SK-N-SH (cell line): ENCODE data around the gene C12orf56. TPM values are rescaled to one million over a fixed set of nuclear protein-coding genes. Genes with fewer than 3 reads are reported as not detected.
A peak's percentile ranks its signal among the peaks of the same experiment; 100 is the strongest.

Experiments used
- CTCF ChIA-PET: fragments of 300-600, 350-600 bp; formaldehyde crosslinking; extraction: SDS; loops from one replicate; lab custom pipeline; 2021; lab: Yijun Ruan, JAX
- POLR2A ChIA-PET: fragments of 350-600 bp; sonication (Branson Sonifier 250); formaldehyde crosslinking; extraction: SDS; loops from one replicate; lab custom pipeline; 2020; ENCODE audit warnings: antibody characterized with exemption, inconsistent platforms; lab: Yijun Ruan, JAX
- DNase-seq: peaks from one replicate; pipeline ENCODE4 v3.0.0; 2012
- H2AFZ ChIP-seq: fragments of 200-600 bp; sonication (generic); 2 replicates; pipeline ENCODE4 v1.8.1; 2016; ENCODE audit warnings: antibody characterized with exemption, mild to moderate bottlenecking, low read depth
- H3F3A ChIP-seq: fragments of 200-600 bp; sonication (generic); replicated peaks from 2 replicates; pipeline ENCODE3; 2016; ENCODE audit warnings: antibody characterized with exemption, mild to moderate bottlenecking; ENCODE audit not compliant: insufficient read depth
- H3K27ac ChIP-seq, 2 experiments: fragments of 200-500 bp in 1 of 2; fragments of 200-600 bp in 1 of 2; sonication (Bioruptor generic) in 1 of 2; sonication (generic), shearing (Covaris generic) in 1 of 2; 2 replicates each; pipeline versions ENCODE4 v1.5.1 to v1.6.1; 2014 to 2016; ENCODE audit warnings: low read depth in 2 of 2, inconsistent platforms in 1 of 2, low read length in 1 of 2, mild to moderate bottlenecking in 1 of 2, mixed read lengths in 1 of 2
- H3K27me3 ChIP-seq: fragments of 200-600 bp; sonication (generic), shearing (Covaris generic); 2 replicates; pipeline ENCODE4 v1.6.1; 2016; ENCODE audit warnings: mixed run types; ENCODE audit not compliant: insufficient read depth
- H3K36me3 ChIP-seq, 2 experiments: fragments of 200-500 bp in 1 of 2; fragments of 200-600 bp in 1 of 2; sonication (Bioruptor generic) in 1 of 2; sonication (generic) in 1 of 2; replicated peaks in 1 of 2; 2 replicates each; pipeline versions ENCODE3 to v1.5.1; 2014 to 2016; ENCODE audit warnings: low read length in 1 of 2, mild to moderate bottlenecking in 1 of 2; ENCODE audit not compliant: insufficient read depth in 2 of 2, control insufficient read depth in 1 of 2
- H3K4me1 ChIP-seq, 2 experiments: fragments of 200-500 bp in 1 of 2; fragments of 200-600 bp in 1 of 2; sonication (Bioruptor generic) in 1 of 2; sonication (generic), shearing (Covaris generic) in 1 of 2; 2 replicates each; pipeline versions ENCODE4 v1.5.1 to v1.6.1; 2014 to 2016; ENCODE audit warnings: low read depth in 1 of 2, low read length in 1 of 2, mixed run types in 1 of 2; ENCODE audit not compliant: insufficient read depth in 2 of 2, control insufficient read depth in 1 of 2
- H3K4me2 ChIP-seq: fragments of 200-600 bp; sonication (generic), shearing (Covaris generic); 2 replicates; pipeline ENCODE4 v1.6.1; 2017; ENCODE audit warnings: mixed run types
- H3K4me3 ChIP-seq, 2 experiments: fragments of 200-500 bp in 1 of 2; fragments of 200-600 bp in 1 of 2; sonication (Bioruptor generic) in 1 of 2; sonication (generic), shearing (Covaris generic) in 1 of 2; 2 replicates each; pipeline versions ENCODE4 v1.5.1 to v1.8.1; 2014 to 2016; ENCODE audit warnings: low read depth in 2 of 2, inconsistent platforms in 1 of 2, low read length in 1 of 2, mild to moderate bottlenecking in 1 of 2, mixed read lengths in 1 of 2, moderate library complexity in 1 of 2
- H3K79me2 ChIP-seq: fragments of 200-600 bp; sonication (generic); 2 replicates; pipeline ENCODE4 v1.8.1; 2017; ENCODE audit warnings: mild to moderate bottlenecking; ENCODE audit not compliant: insufficient read depth
- H3K9ac ChIP-seq: fragments of 200-600 bp; sonication (generic); 2 replicates; pipeline ENCODE4 v1.6.1; 2017; ENCODE audit warnings: mixed run types
- H3K9me2 ChIP-seq: fragments of 200-600 bp; sonication (generic); 2 replicates; pipeline ENCODE4 v1.6.1; 2017; ENCODE audit warnings: mixed run types
- H3K9me3 ChIP-seq: fragments of 200-600 bp; sonication (generic); 2 replicates; pipeline ENCODE4 v1.6.1; 2017; ENCODE audit warnings: mixed run types, mild to moderate bottlenecking, moderate library complexity
- H4K20me1 ChIP-seq: fragments of 200-600 bp; sonication (generic); 2 replicates; pipeline ENCODE4 v1.6.1; 2017; ENCODE audit warnings: mild to moderate bottlenecking, mixed run types; ENCODE audit not compliant: insufficient read depth
- CTCF ChIP-seq: fragments of 200-600 bp; sonication (generic); IDR thresholded peaks from 2 replicates; pipeline ENCODE4 v1.6.1; 2017; ENCODE audit warnings: antibody characterized with exemption, mild to moderate bottlenecking, moderate library complexity
- EZH2phosphoT487 ChIP-seq: fragments of 200-600 bp; sonication (generic); IDR thresholded peaks from 2 replicates; pipeline ENCODE4 v1.6.1; 2017; ENCODE audit warnings: low read depth, mixed run types, mild to moderate bottlenecking, antibody characterized with exemption, moderate library complexity, borderline replicate concordance
- FOXM1 ChIP-seq: IDR thresholded peaks from 2 replicates; pipeline ENCODE4 v1.4.0; 2012; ENCODE audit warnings: low read depth, mild to moderate bottlenecking
- NFIC ChIP-seq: IDR thresholded peaks from 2 replicates; pipeline ENCODE4 v1.4.0; 2012; ENCODE audit warnings: borderline replicate concordance
- NRF1 ChIP-seq: IDR thresholded peaks from 2 replicates; pipeline ENCODE4 v1.6.1; 2012; ENCODE audit warnings: low read depth, mild to moderate bottlenecking, low read length
- RAD21 ChIP-seq: IDR thresholded peaks from 2 replicates; pipeline ENCODE4 v1.6.1; 2012; ENCODE audit warnings: mild to moderate bottlenecking, low read length
- RFX5 ChIP-seq: IDR thresholded peaks from 2 replicates; pipeline ENCODE4 v1.6.1; 2012; ENCODE audit warnings: mild to moderate bottlenecking, improper control_type of control experiment, low read length
- SMC3 ChIP-seq: IDR thresholded peaks from 2 replicates; pipeline ENCODE4 v1.6.1; 2012; ENCODE audit warnings: low read depth, low read length, improper control_type of control experiment
- TAF1 ChIP-seq: IDR thresholded peaks from 2 replicates; pipeline ENCODE4 v1.6.1; 2012; ENCODE audit warnings: low read depth, mild to moderate bottlenecking, low read length, moderate library complexity, borderline replicate concordance
- TCF12 ChIP-seq: IDR thresholded peaks from 2 replicates; pipeline ENCODE4 v1.4.0; 2012
- TEAD4 ChIP-seq: IDR thresholded peaks from 2 replicates; pipeline ENCODE4 v1.4.0; 2012; ENCODE audit warnings: mild to moderate bottlenecking, borderline replicate concordance; ENCODE audit not compliant: insufficient read depth
- ZBTB33 ChIP-seq: IDR thresholded peaks from 2 replicates; pipeline ENCODE4 v1.4.0; 2012; ENCODE audit warnings: low read depth, borderline replicate concordance
- WGBS: methylation state at CpG from one replicate; pipeline ENCODE4 v1.1.6; 2017; ENCODE audit warnings: low lambda C conversion rate; 5-methylcytosine and 5-hydroxymethylcytosine counted together
- polyA plus RNA-seq, 3 experiments: library from polyadenylated mRNA; depleted of rRNA; stranded (reverse); fragments of >200 nt; gene quantifications; 2 replicates each; pipeline ENCODE4 v1.2.3, GENCODE V29; 2012

C12orf56 gene
- polyA plus RNA-seq, 1 of the 3 experiments (the other 2 are of a cell fraction): not detected

GRCh38 chr12:64258576-64258975, 132.0 kb downstream of the C12orf56 start (continued):
- TF ChIP-seq TEAD4 (no peak), TAF1 (no peak), FOXM1 (no peak), NRF1 (no peak), EZH2phosphoT487 (no peak)
- TF ChIP-seq, all 33 proteins: peak for 0

- no peak overlapping the region for H3K27ac ChIP-seq
- no peaks in the 10 kb centered on the region for H4K20me1 ChIP-seq
- H3K4me1 ChIP-seq: no peaks in the 10 kb centered on the region
- H3F3A ChIP-seq: no peaks in the 10 kb centered on the region
- CTCF ChIA-PET: interaction anchor here (0.6 to 6.6 kb wide), 40 partner anchors 9 to 454 kb away, joined by 3 to 109 read pairs (median 4); partner anchors contain the start of genes KICS2 and SRGAP1
- WGBS: 68% methylated on average over 4 of the region's 4 CpGs
- no peak overlapping the region for H3K4me2 ChIP-seq
- no peak for TF ChIP-seq TAF1
- TF ChIP-seq RAD21: peak; percentile 94
- TF ChIP-seq SMC3: peak; percentile 88
- TF ChIP-seq FOXM1: no peak
- no peak for TF ChIP-seq TEAD4
- TF ChIP-seq CTCF: peak; percentile 80
- no peak for TF ChIP-seq RFX5
- peak; percentile 48 for DNase-seq
- H3K27me3 ChIP-seq: no peaks in the 10 kb centered on the region
- no peaks in the 10 kb centered on the region for H3K9me3 ChIP-seq
- POLR2A ChIA-PET: interaction anchor here (1.0 kb wide), 1 partner anchor 412 kb away, joined by 3 read pairs; the partner anchor contains the start of gene SRGAP1
- 0 out of 2 replicates have a peak overlapping the region, but pooled peaks have one; percentile 24 for H2AFZ ChIP-seq
- H3K79me2 ChIP-seq: no peaks in the 10 kb centered on the region
- H3K9me2 ChIP-seq: no peaks in the 10 kb centered on the region
- H3K9ac ChIP-seq: no peak overlapping the region
- no peaks in the 10 kb centered on the region for H3K36me3 ChIP-seq
- H3K4me3 ChIP-seq: no peak overlapping the region; a peak in 1 of 4 replicates
Observed at GRCh38 chr12:64256166-64256800, 134.3 kb downstream of the C12orf56 start.

GRCh38 chr12:64255249-64255648, 135.3 kb downstream of the C12orf56 start:
- no peak overlapping the region for H3K4me2 ChIP-seq
- no peaks in the 10 kb centered on the region for H4K20me1 ChIP-seq
- WGBS: 74% methylated on average over 4 of the region's 4 CpGs
- H3K27ac ChIP-seq: no peak overlapping the region
- no peaks in the 10 kb centered on the region for H3K27me3 ChIP-seq
- CTCF ChIA-PET: interaction anchor here (0.6 to 6.6 kb wide), 14 partner anchors 10 to 453 kb away, joined by 3 to 109 read pairs (median 7); partner anchors contain the start of genes KICS2 and SRGAP1
- no peaks in the 10 kb centered on the region for H3K36me3 ChIP-seq
- H3K9me2 ChIP-seq: no peaks in the 10 kb centered on the region
- no peak overlapping the region for H3K4me3 ChIP-seq
- H3K9me3 ChIP-seq: no peaks in the 10 kb centered on the region
- H2AFZ ChIP-seq: no peak overlapping the region
- TF ChIP-seq NFIC: no peak
- TF ChIP-seq TCF12: no peak
- no peak for TF ChIP-seq ZBTB33
- H3K79me2 ChIP-seq: no peaks in the 10 kb centered on the region
- no peak overlapping the region for H3K9ac ChIP-seq
- no peak for DNase-seq
- no peaks in the 10 kb centered on the region for H3K4me1 ChIP-seq
- POLR2A ChIA-PET: no interaction called here
- H3F3A ChIP-seq: no peaks in the 10 kb centered on the region
